Calu3 (cell line): ENCODE results near the gene ALLC. TPM values are rescaled to one million over a fixed set of nuclear protein-coding genes. Genes with fewer than 3 reads are reported as not detected.
A peak's percentile ranks its signal among the peaks of the same experiment; 100 is the strongest.

Experiments
- BruUV-seq: library from RNA; stranded (reverse); fragments of 400-500 nt; replicated peaks from 2 replicates; lab custom pipeline; 2021; lab: Mats Ljungman, UMichigan
- CTCF ChIA-PET: fragments of 300-600 bp; sonication (Branson Sonifier 250); formaldehyde crosslinking; loops from one replicate; lab custom pipeline; 2022; ENCODE audit warnings: antibody characterized with exemption; lab: Charles Lee
- DNase-seq: peaks from one replicate; pipeline ENCODE4 v3.0.0; 2022
- H3K27ac Mint-ChIP-seq: one replicate; pipeline ENCODE4 v1.8.0; 2022; ENCODE audit warnings: mixed read lengths; ENCODE audit not compliant: unreplicated experiment
- H3K27me3 Mint-ChIP-seq: one replicate; pipeline ENCODE4 v1.8.0; 2022; ENCODE audit warnings: mixed read lengths; ENCODE audit not compliant: unreplicated experiment
- H3K36me3 Mint-ChIP-seq: one replicate; pipeline ENCODE4 v1.8.0; 2022; ENCODE audit warnings: mild to moderate bottlenecking, moderate library complexity, mixed read lengths; ENCODE audit not compliant: insufficient read depth, unreplicated experiment
- H3K4me1 Mint-ChIP-seq: one replicate; pipeline ENCODE4 v1.8.0; 2022; ENCODE audit warnings: mild to moderate bottlenecking, low read depth, mixed read lengths; ENCODE audit not compliant: unreplicated experiment
- H3K4me3 Mint-ChIP-seq: one replicate; pipeline ENCODE4 v1.8.0; 2022; ENCODE audit warnings: mild to moderate bottlenecking, low read depth, moderate library complexity, mixed read lengths; ENCODE audit not compliant: unreplicated experiment
- H3K9me3 Mint-ChIP-seq: one replicate; pipeline ENCODE4 v1.8.0; 2022; ENCODE audit warnings: low read depth, mixed read lengths; ENCODE audit not compliant: unreplicated experiment
- CTCF ChIP-seq: fragments of 200-600 bp; IDR thresholded peaks from one replicate; pipeline ENCODE4 v1.8.0; 2022; ENCODE audit warnings: antibody characterized with exemption; ENCODE audit not compliant: unreplicated experiment
- intact Hi-C: fragments of 100-400 bp; cut with micrococcal nuclease; formaldehyde crosslinking; loops from one replicate; pipeline ENCODE4 v1.10.0; 2022; ENCODE audit not compliant: unreplicated experiment
- total RNA-seq: library from RNA; stranded (reverse); gene quantifications from 2 replicates; pipeline ENCODE4 v1.2.3, GENCODE V29; 2022

The ALLC gene
- total RNA-seq, 1 experiment from 2014 or later, result not detected

- intact Hi-C loops, result loop anchor here (5.0 kb wide), 1 partner anchor 73 kb away; the partner anchor contains the start of gene RPS7
- Mint-ChIP-seq H3K27ac (no peak overlapping the region), H3K27me3 (peaks cover 66% of the 10 kb centered on the region), H3K36me3 (peaks cover 11% of the 10 kb centered on the region), H3K4me3 (peak overlapping the region; percentile 57), H3K4me1 (peaks cover 15% of the 10 kb centered on the region), H3K9me3 (no peaks in the 10 kb centered on the region)
- no peak for DNase-seq
- no peak for TF ChIP-seq CTCF
- CTCF ChIA-PET, result interaction anchor here (0.6 kb wide), 1 partner anchor 131 kb away, joined by 4 read pairs; no protein-coding TSS in a partner anchor
- no TSS peak for BruUV-seq
These were observed 7.7 kb upstream of the ALLC start for GRCh38 chr2:3650140-3650920.

- H3K9me3 Mint-ChIP-seq, result no peaks in the 10 kb centered on the region
- peaks cover 49% of the 10 kb centered on the region for H3K27me3 Mint-ChIP-seq
- peaks cover 15% of the 10 kb centered on the region for H3K4me1 Mint-ChIP-seq
- peak overlapping the region; percentile 57 for H3K4me3 Mint-ChIP-seq
- peak; percentile 61 for DNase-seq
- intact Hi-C loops, result loop anchor here (2.0 to 5.0 kb wide), 2 partner anchors 75 to 227 kb away; partner anchors contain the start of gene RPS7
- no peak overlapping the region for H3K27ac Mint-ChIP-seq
- peaks cover 11% of the 10 kb centered on the region for H3K36me3 Mint-ChIP-seq
- BruUV-seq, result no TSS peak
- TF ChIP-seq CTCF, result no peak
- CTCF ChIA-PET, result interaction anchor here (0.6 to 1.5 kb wide), 4 partner anchors 10 to 257 kb away, joined by 3 to 4 read pairs (median 4); partner anchors contain the start of gene RNASEH1
These were observed 6.0 kb upstream of the ALLC start for GRCh38 chr2:3651691-3652648.

- peaks cover 11% of the 10 kb centered on the region for H3K36me3 Mint-ChIP-seq
- CTCF ChIA-PET, result interaction anchor here (1.1 kb wide), 1 partner anchor 258 kb away, joined by 3 read pairs; no protein-coding TSS in a partner anchor
- H3K27ac Mint-ChIP-seq, result no peak overlapping the region
- H3K4me1 Mint-ChIP-seq, result peaks cover 15% of the 10 kb centered on the region
- BruUV-seq, result no TSS peak
- no peak for TF ChIP-seq CTCF
- intact Hi-C loops, result loop anchor here (2.0 to 5.0 kb wide), 2 partner anchors 76 to 228 kb away; partner anchors contain the start of gene RPS7
- no peaks in the 10 kb centered on the region for H3K9me3 Mint-ChIP-seq
- no peak overlapping the region for H3K4me3 Mint-ChIP-seq
- peaks cover 38% of the 10 kb centered on the region for H3K27me3 Mint-ChIP-seq
- DNase-seq, result no peak
These were observed 4.9 kb upstream of the ALLC start for GRCh38 chr2:3652896-3653625.
